Calu3 (cell line): ENCODE data around the gene OR10J5. TPM values are rescaled to one million over a fixed set of nuclear protein-coding genes. Genes with fewer than 3 reads are reported as not detected.
"Not testable (repeated sequence)": the region's sequence is repeated elsewhere in the genome, so short reads cannot be mapped to it uniquely, and the experiment has no call there.

Source experiments
- BruUV-seq: library from RNA; stranded (reverse); fragments of 400-500 nt; replicated peaks from 2 replicates; lab custom pipeline; 2021; lab: Mats Ljungman, UMichigan
- CTCF ChIA-PET: fragments of 300-600 bp; sonication (Branson Sonifier 250); formaldehyde crosslinking; loops from one replicate; lab custom pipeline; 2022; ENCODE audit warnings: antibody characterized with exemption; lab: Charles Lee
- DNase-seq: peaks from one replicate; pipeline ENCODE4 v3.0.0; 2022
- H3K27ac Mint-ChIP-seq: one replicate; pipeline ENCODE4 v1.8.0; 2022; ENCODE audit warnings: mixed read lengths; ENCODE audit not compliant: unreplicated experiment
- H3K27me3 Mint-ChIP-seq: one replicate; pipeline ENCODE4 v1.8.0; 2022; ENCODE audit warnings: mixed read lengths; ENCODE audit not compliant: unreplicated experiment
- H3K36me3 Mint-ChIP-seq: one replicate; pipeline ENCODE4 v1.8.0; 2022; ENCODE audit warnings: mild to moderate bottlenecking, moderate library complexity, mixed read lengths; ENCODE audit not compliant: insufficient read depth, unreplicated experiment
- H3K4me1 Mint-ChIP-seq: one replicate; pipeline ENCODE4 v1.8.0; 2022; ENCODE audit warnings: mild to moderate bottlenecking, low read depth, mixed read lengths; ENCODE audit not compliant: unreplicated experiment
- H3K4me3 Mint-ChIP-seq: one replicate; pipeline ENCODE4 v1.8.0; 2022; ENCODE audit warnings: mild to moderate bottlenecking, low read depth, moderate library complexity, mixed read lengths; ENCODE audit not compliant: unreplicated experiment
- H3K9me3 Mint-ChIP-seq: one replicate; pipeline ENCODE4 v1.8.0; 2022; ENCODE audit warnings: low read depth, mixed read lengths; ENCODE audit not compliant: unreplicated experiment
- intact Hi-C: fragments of 100-400 bp; cut with micrococcal nuclease; formaldehyde crosslinking; loops from one replicate; pipeline ENCODE4 v1.10.0; 2022; ENCODE audit not compliant: unreplicated experiment
- total RNA-seq: library from RNA; stranded (reverse); gene quantifications from 2 replicates; pipeline ENCODE4 v1.2.3, GENCODE V29; 2022
- TF ChIP-seq, protein P1 (sequence below): fragments of 200-600 bp; IDR thresholded peaks from one replicate; pipeline ENCODE4 v1.8.0; 2022; ENCODE audit warnings: antibody characterized with exemption; ENCODE audit not compliant: unreplicated experiment

The OR10J5 gene
- total RNA-seq, 1 experiment from 2014 or later, result not detected

DNA sequence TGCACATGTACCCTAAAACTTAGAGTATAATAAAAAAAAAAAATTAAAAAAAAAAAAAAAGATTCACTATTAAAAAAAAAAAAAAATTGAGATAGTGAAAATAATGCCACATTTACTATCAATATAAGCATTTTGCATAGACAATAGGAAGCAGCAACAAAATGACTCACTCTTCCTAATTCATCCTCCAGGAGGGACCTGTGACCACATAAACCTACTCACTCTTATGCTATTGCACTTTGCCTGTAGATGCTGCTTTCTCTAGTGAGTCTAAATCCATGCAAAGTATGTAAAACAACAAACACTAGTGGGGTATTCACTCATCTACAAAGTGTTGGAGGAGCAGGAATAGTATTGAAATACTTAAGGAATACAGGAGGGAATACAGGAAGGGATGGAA, 2.9 kb downstream of the OR10J5 start:
- Mint-ChIP-seq H3K36me3 (no peaks in the 10 kb centered on the region), H3K27me3 (no peaks in the 10 kb centered on the region), H3K4me3 (no peak overlapping the region), H3K4me1 (no peaks in the 10 kb centered on the region), H3K9me3 (peaks cover 5% of the 10 kb centered on the region), H3K27ac (no peak overlapping the region)
- DNase-seq, result no peak
- CTCF ChIA-PET, result no interaction called here
- intact Hi-C loops, result no loop called here
- TF ChIP-seq, protein P1, sequence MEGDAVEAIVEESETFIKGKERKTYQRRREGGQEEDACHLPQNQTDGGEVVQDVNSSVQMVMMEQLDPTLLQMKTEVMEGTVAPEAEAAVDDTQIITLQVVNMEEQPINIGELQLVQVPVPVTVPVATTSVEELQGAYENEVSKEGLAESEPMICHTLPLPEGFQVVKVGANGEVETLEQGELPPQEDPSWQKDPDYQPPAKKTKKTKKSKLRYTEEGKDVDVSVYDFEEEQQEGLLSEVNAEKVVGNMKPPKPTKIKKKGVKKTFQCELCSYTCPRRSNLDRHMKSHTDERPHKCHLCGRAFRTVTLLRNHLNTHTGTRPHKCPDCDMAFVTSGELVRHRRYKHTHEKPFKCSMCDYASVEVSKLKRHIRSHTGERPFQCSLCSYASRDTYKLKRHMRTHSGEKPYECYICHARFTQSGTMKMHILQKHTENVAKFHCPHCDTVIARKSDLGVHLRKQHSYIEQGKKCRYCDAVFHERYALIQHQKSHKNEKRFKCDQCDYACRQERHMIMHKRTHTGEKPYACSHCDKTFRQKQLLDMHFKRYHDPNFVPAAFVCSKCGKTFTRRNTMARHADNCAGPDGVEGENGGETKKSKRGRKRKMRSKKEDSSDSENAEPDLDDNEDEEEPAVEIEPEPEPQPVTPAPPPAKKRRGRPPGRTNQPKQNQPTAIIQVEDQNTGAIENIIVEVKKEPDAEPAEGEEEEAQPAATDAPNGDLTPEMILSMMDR, result no peak
- no TSS peak for BruUV-seq

DNA sequence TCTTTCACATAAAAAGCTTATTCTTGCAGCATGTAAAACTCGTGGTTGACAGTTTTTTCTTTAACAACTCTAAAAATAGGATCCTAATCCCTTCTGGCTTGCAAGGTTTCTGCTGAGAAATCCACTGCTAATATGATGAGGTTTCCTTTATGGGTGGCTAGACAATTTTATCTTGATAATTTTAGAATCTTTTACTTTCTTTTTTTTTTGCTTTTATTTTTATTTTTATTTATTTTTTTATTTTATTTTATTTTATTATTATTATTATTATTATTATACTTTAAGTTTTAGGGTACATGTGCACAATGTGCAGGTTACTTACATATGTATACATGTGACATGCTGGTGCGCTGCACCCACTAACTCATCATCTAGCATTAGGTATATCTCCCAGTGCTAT, 11.0 kb downstream of the OR10J5 start:
- H3K36me3 Mint-ChIP-seq, intact Hi-C loops, H3K27ac Mint-ChIP-seq, H3K9me3 Mint-ChIP-seq, DNase-seq, CTCF ChIA-PET, H3K27me3 Mint-ChIP-seq, H3K4me3 Mint-ChIP-seq, H3K4me1 Mint-ChIP-seq, BruUV-seq: not testable (repeated sequence)

- CTCF ChIA-PET, result no interaction called here
- H3K9me3 Mint-ChIP-seq, result peaks cover 2% of the 10 kb centered on the region
- no TSS peak for BruUV-seq
- H3K27me3 Mint-ChIP-seq, result no peaks in the 10 kb centered on the region
- intact Hi-C loops, result no loop called here
- H3K27ac Mint-ChIP-seq, result peak overlapping the region; percentile 82
- DNase-seq, result no peak
- TF ChIP-seq, protein P1, result no peak
- H3K4me1 Mint-ChIP-seq, result peaks cover 22% of the 10 kb centered on the region
- H3K36me3 Mint-ChIP-seq, result peaks cover 6% of the 10 kb centered on the region
- H3K4me3 Mint-ChIP-seq, result no peak overlapping the region
Observed at GRCh38 chr1:159510229-159510541, 25.6 kb downstream of the OR10J5 start.

- Mint-ChIP-seq H3K9me3 (peaks cover 2% of the 10 kb centered on the region), H3K4me1 (peaks cover 22% of the 10 kb centered on the region), H3K4me3 (no peak overlapping the region), H3K36me3 (peaks cover 6% of the 10 kb centered on the region), H3K27me3 (no peaks in the 10 kb centered on the region), H3K27ac (peak overlapping the region; percentile 82)
- intact Hi-C loops, result no loop called here
- TF ChIP-seq, protein P1, result no peak
- BruUV-seq, result no TSS peak
- no peak for DNase-seq
- CTCF ChIA-PET, result no interaction called here
Observed at GRCh38 chr1:159509440-159510228, 26.2 kb downstream of the OR10J5 start.

DNA sequence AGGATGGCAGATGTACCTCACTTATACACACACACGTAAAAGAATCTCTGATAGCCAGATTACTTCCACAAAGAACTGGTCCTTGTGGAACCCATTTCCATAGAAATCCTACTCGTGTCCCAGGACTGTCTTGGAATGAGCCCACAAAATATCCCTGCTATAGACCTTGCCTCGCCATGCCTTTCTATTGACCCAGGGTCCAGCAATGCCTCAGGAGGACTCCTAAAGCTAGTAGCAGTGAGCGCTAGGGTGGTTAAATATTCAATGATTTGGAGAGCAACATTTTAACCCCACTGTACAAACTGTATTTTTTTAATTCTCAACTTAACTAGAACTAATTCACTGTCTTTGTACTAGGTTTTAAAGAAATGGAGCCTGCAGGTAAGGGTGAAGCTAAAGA, 26.9 kb downstream of the OR10J5 start:
- intact Hi-C loops, result no loop called here
- Mint-ChIP-seq H3K27me3 (no peaks in the 10 kb centered on the region), H3K9me3 (peaks cover 2% of the 10 kb centered on the region), H3K27ac (no peak overlapping the region), H3K4me1 (peaks cover 22% of the 10 kb centered on the region), H3K4me3 (no peak overlapping the region), H3K36me3 (peaks cover 6% of the 10 kb centered on the region)
- BruUV-seq, result no TSS peak
- CTCF ChIA-PET, result no interaction called here
- DNase-seq, result no peak
- TF ChIP-seq, protein P1, result no peak
